Measurements from ENCODE around the gene AP1G1.

Gene AP1G1

GRCh38 chr16:71706046-71706445, 102.6 kb downstream of the AP1G1 start:
- H3K4me3 ChIP-seq (ENCODE audit: severe bottlenecking) = no peak overlapping the region
- DNase-seq (ENCODE audit: low spot score) = no peak
- no peak for ATAC-seq (ENCODE audit: low read depth)

GRCh38 chr16:71703333-71703732, 105.3 kb downstream of the AP1G1 start:
- TF ChIP-seq CTCF (IDR thresholded peaks at IDR 0.05; ENCODE audit: poor library complexity, severe bottlenecking) = no peak
- H3K27ac ChIP-seq (ENCODE audit: poor library complexity, severe bottlenecking) = no peak overlapping the region
- peaks cover 21% of the 10 kb centered on the region for H3K36me3 ChIP-seq (ENCODE audit: low read depth)
- H3K27me3 ChIP-seq (ENCODE audit: insufficient read depth, poor library complexity, severe bottlenecking) = no peaks in the 10 kb centered on the region
- no peaks in the 10 kb centered on the region for H3K9me3 ChIP-seq (ENCODE audit: severe bottlenecking)
- ATAC-seq (ENCODE audit: low read depth) (no peak), DNase-seq (ENCODE audit: low spot score) (no peak)
- peaks cover 10% of the 10 kb centered on the region for H3K4me1 ChIP-seq (ENCODE audit: insufficient read depth, poor library complexity, severe bottlenecking)
- no peak overlapping the region for H3K4me3 ChIP-seq (ENCODE audit: severe bottlenecking)

More at GRCh38 chr16:71706046-71706445, 102.6 kb downstream of the AP1G1 start:
- H3K27me3 ChIP-seq (ENCODE audit: insufficient read depth, poor library complexity, severe bottlenecking) = no peaks in the 10 kb centered on the region
- no peaks in the 10 kb centered on the region for H3K9me3 ChIP-seq (ENCODE audit: severe bottlenecking)
- H3K27ac ChIP-seq (ENCODE audit: poor library complexity, severe bottlenecking) = no peak overlapping the region
- H3K4me1 ChIP-seq (ENCODE audit: insufficient read depth, poor library complexity, severe bottlenecking) = peaks cover 28% of the 10 kb centered on the region
- no peak for TF ChIP-seq CTCF (IDR thresholded peaks at IDR 0.05; ENCODE audit: poor library complexity, severe bottlenecking)
- peaks cover 16% of the 10 kb centered on the region for H3K36me3 ChIP-seq (ENCODE audit: low read depth)

- no peaks in the 10 kb centered on the region for H3K27me3 ChIP-seq (ENCODE audit: insufficient read depth, poor library complexity, severe bottlenecking)
- no peak overlapping the region for H3K4me3 ChIP-seq (ENCODE audit: severe bottlenecking)
- DNase-seq (ENCODE audit: low spot score) = no peak
- TF ChIP-seq CTCF (IDR thresholded peaks at IDR 0.05; ENCODE audit: poor library complexity, severe bottlenecking) = no peak
- H3K4me1 ChIP-seq (ENCODE audit: insufficient read depth, poor library complexity, severe bottlenecking) = no peaks in the 10 kb centered on the region
- H3K9me3 ChIP-seq (ENCODE audit: severe bottlenecking) = no peaks in the 10 kb centered on the region
- no peak overlapping the region for H3K27ac ChIP-seq (ENCODE audit: poor library complexity, severe bottlenecking)
- peaks cover 24% of the 10 kb centered on the region for H3K36me3 ChIP-seq (ENCODE audit: low read depth)
- no peak for ATAC-seq (ENCODE audit: low read depth)
These were observed 107.8 kb downstream of the AP1G1 start for GRCh38 chr16:71700831-71701230.

GRCh38 chr16:71698491-71698890, 110.1 kb downstream of the AP1G1 start:
- Histone ChIP-seq H3K27me3 (ENCODE audit: insufficient read depth, poor library complexity, severe bottlenecking) (no peaks in the 10 kb centered on the region), H3K27ac (ENCODE audit: poor library complexity, severe bottlenecking) (no peak overlapping the region), H3K4me1 (ENCODE audit: insufficient read depth, poor library complexity, severe bottlenecking) (no peaks in the 10 kb centered on the region), H3K4me3 (ENCODE audit: severe bottlenecking) (no peak overlapping the region), H3K9me3 (ENCODE audit: severe bottlenecking) (no peaks in the 10 kb centered on the region), H3K36me3 (ENCODE audit: low read depth) (peaks cover 24% of the 10 kb centered on the region)
- ATAC-seq (ENCODE audit: low read depth) (no peak), DNase-seq (ENCODE audit: low spot score) (no peak)
- TF ChIP-seq CTCF (IDR thresholded peaks at IDR 0.05; ENCODE audit: poor library complexity, severe bottlenecking) = no peak

GRCh38 chr16:71693164-71693563, 115.5 kb downstream of the AP1G1 start:
- TF ChIP-seq CTCF (IDR thresholded peaks at IDR 0.05; ENCODE audit: poor library complexity, severe bottlenecking) = no peak
- H3K4me3 ChIP-seq (ENCODE audit: severe bottlenecking) = no peak overlapping the region
- ATAC-seq (ENCODE audit: low read depth) (no peak), DNase-seq (ENCODE audit: low spot score) (no peak)
- H3K27ac ChIP-seq (ENCODE audit: poor library complexity, severe bottlenecking) = no peak overlapping the region
- H3K4me1 ChIP-seq (ENCODE audit: insufficient read depth, poor library complexity, severe bottlenecking) = no peaks in the 10 kb centered on the region
- peaks cover 23% of the 10 kb centered on the region for H3K36me3 ChIP-seq (ENCODE audit: low read depth)
- no peaks in the 10 kb centered on the region for H3K9me3 ChIP-seq (ENCODE audit: severe bottlenecking)
- H3K27me3 ChIP-seq (ENCODE audit: insufficient read depth, poor library complexity, severe bottlenecking) = no peaks in the 10 kb centered on the region

All from RWPE2 (cell line).